Left kidney (tissue), 2 donors: ENCODE results near the gene EML5. TPM values are rescaled to one million over a fixed set of nuclear protein-coding genes. Genes with fewer than 3 reads are reported as not detected.
A peak's percentile ranks its signal among the peaks of the same experiment; 100 is the strongest.

ENCODE experiments used
- DNase-seq: peaks from one replicate; pipeline ENCODE4 v3.0.0-alpha.2; 2013
- polyA plus RNA-seq: library from polyadenylated mRNA; unstranded; fragments of 120-200 nt; gene quantifications from one replicate; pipeline ENCODE4 v1.2.1, GENCODE V29; 2013; ENCODE audit not compliant: insufficient read length

The EML5 gene
- polyA plus RNA-seq, 1 donor = 2.5 TPM

DNA sequence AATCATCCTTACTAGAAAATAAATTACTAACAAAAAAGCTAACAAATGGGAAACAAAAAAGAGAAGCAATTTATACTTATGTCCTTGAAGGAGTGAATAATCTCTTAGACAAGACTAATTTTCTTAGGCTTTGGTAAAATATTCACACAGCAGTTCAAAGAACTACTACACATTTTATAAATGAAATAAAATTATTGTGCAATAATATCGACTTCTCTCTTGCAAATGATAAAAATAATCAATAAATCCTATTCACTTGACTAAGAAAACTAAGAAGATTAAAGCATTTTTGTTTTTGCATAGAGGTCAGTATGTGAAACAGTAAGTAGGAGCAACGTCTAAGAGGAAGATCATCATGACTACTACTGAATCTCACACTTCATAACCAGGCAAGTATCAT, 82.0 kb downstream of the EML5 start:
- DNase-seq = no peak

DNA sequence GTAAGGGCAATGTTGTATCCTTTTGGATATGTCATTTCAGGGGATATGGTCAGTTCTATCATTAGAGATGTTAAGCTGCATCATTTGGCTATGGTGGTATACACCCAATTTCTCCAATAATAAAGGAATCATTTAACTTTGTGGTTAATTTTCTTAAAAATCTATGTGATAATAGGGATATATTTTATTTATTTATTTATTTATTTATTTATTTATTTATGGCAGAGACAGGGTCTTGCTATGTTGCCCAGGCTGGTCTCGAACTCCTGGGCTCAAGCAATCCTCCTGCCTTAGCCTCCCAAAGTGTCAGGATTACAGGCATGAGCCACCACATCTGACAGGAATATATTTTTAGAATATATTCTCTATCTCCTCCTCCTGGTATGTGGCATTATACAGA, 85.7 kb downstream of the EML5 start:
- no peak for DNase-seq

DNA sequence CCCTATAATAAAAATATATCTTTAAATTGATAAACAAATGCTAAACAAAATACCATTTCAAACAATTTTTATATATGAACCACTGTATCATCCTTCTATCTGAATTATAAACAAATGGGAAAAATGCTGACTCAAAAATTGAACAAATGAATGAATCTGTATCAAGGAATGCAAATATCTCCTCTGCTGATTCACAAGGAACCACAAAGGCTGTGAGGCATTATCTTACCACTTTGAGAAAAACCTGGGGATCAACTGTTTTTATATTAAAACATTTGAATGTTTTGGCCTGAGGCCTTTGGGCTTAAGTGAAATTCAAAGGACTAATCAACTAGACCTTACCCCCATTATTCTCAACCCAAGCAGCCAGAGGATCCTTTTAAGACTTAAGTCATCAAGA, 86.3 kb downstream of the EML5 start:
- no peak for DNase-seq

DNA sequence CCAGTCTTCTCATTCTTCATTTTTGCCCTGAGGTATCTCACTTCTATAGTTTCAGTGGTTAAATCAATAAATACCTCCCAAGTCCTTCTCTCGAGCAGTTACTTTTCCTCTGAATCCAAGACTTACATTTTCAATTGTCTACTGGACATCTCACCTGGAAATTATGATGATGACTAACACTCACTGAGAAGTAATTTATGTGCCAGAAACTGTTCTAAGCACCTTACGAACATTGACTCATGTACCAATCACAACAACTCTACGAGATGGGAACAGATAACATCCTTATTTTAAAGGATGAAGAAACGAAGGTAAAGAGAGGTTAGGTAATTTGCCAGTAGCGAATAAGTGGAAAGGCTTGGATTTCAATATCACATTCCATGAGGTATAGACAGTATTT, 94.1 kb downstream of the EML5 start:
- no peak for DNase-seq

DNA sequence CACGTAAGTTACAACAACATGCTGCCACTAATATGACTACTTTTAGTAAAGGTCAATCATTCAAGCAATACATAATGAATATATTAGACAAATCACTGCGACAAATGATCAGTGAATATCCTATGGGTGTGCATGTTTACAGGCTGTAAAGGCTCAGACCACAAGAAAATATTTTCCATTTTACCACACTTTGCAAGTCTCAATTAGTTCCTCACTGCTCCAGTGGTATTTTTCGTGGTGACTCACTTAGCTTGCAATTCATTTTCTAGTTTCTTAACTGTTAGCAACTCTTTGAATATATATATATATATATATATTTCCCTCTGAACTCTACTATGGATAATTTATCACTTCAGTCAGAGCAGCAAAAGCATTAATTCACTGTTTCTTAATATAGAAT, 96.9 kb downstream of the EML5 start:
- no peak for DNase-seq

DNA sequence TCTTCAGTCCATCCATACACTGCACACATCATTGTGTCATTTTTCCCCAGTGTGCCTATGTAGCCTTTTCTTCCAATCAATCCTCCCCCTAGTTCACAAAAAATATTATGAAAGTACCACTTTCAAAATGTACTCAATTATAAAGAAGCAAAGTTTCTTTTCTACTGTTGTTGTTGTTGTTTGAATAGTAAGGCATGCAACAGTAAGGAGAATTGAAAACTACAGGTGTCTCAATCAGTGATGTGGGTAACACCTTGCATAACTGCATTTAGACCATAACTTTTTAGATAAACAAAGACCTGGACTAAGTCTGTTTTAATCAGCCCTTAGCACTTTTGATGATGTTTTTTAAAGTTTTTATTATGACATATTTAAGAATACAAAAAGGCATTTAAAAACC, 104.4 kb downstream of the EML5 start:
- DNase-seq = no peak

DNA sequence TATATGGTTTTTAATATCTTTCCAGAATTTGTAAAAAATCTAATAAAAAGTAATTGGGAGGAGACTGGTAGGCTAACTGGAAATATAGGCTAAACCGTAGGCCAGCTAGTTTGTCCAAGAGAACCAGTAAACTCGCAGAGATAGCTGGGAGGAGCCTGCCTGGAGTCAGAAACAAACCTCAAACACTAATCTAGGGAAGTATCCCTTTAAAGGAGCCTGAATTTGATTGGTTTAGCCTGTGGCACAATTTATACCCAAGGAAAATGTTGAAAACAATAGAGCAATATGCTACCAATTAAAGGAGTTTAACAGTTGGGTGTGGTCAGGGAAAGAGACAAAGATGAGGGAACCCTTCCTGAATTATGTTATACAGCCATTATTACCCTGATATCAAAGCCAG, 109.6 kb downstream of the EML5 start:
- no peak for DNase-seq

DNA sequence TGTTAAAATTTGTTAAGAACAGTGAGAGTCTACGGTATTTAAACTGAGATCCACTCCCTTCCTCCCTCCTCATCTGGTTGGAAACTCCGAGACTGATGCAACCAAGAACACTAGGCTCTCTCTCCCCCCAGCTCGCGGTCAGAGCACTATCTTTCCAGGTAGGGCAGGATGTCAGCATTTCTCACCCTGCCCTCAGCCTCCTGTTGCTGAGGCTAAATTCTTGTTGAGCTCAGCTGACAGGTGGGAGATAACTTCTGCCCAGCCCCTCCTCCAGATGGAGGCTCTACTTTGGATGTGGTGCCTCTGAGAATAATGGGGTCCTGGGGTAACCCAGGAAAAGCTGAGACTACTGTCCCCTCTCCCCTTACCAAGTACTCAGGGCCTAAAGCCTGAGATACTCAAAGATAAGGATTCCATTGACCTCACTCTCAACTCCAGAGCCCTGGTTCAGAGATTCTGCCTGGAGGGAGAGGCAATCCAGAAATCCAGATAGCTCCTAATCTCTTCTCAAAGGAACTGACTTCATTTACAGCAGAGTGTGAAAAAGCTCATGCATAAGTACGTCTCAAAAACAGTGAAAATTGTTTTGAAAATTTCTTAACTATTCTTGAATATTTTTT, 110.1 kb downstream of the EML5 start:
- no peak for DNase-seq

DNA sequence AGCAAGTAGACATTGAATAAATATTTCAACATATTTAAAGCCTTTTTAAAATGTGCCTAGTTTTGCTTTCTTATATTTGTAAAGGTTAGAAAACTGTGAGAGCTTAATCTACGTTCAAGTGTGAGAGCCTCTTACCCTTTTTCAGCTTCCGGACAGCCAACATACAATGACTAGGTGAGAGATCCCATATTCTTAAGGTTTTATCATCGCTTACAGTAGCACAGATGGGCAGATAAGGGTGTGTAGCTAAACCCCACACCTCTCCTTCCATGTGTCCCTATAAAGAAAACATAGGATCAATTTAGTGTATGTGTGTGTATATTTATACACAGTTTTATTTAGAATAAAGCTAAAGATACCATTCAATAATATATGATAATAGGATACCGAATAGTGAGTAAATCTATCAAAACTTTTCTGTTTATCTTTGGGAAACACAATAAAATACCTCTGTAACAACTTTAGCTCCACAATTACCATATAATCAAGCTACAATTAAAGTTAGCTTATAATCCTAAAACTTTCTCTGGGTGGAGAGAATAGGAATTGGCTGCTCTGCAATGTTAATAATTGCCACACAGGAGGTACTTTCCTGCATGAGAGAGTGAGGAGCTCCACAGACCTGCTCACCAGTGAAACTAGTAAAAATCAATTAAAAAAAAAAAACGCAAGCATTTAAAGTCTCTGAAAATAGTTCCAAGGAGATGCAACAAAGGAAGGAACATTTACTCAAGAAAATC, 110.8 kb downstream of the EML5 start:
- DNase-seq = no peak

DNA sequence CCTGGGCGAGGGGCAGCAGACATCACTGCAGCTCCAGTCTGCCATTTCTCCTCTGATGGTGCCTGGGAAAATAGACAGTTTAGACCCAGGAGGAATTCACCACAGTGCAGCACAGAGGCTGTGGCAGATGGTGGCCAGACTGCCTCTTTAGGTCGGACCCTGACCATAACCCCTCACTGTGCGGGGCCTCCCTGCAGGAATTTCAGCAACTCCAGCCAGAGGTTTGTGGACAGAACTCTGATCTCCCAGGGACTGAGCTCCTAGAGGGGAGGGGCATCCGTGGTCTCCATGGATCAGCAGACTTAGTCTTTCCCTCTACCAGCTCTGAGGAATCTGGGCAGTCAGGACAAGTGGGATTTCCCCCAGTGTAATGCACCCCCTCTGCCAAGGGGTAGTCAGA, 123.4 kb downstream of the EML5 start:
- DNase-seq = no peak

DNA sequence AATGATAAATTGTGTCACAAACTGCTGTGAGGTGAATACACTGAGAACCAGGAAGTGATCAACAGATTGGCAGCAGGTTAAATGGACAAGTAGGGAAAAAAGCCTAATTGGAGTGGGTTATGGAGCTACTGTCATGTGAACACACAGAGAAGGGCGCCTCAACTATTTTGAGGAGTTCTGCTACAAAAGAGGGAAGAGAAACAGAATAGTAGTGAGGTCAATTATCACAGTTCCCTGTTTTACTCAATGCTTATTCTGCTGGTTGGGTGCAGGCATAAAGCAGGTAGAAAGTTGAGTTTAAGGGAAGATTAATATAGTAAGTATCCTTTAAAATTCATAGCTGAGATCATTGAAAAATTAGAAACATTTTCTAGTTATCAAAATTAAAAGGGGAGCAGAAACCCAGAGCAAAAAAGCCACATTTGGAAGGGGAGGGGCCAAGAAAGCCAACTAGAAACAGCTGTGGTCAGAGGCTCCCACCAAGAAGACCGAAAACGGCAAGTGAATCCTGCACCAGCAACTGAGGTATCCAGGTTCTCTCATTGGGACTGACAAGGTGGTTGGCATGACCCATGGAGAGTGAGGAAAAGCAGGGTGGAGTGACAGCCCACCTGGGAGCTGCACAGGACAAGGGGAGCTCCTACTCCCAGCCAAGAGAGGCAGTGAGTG, 124.2 kb downstream of the EML5 start:
- DNase-seq = no peak

DNA sequence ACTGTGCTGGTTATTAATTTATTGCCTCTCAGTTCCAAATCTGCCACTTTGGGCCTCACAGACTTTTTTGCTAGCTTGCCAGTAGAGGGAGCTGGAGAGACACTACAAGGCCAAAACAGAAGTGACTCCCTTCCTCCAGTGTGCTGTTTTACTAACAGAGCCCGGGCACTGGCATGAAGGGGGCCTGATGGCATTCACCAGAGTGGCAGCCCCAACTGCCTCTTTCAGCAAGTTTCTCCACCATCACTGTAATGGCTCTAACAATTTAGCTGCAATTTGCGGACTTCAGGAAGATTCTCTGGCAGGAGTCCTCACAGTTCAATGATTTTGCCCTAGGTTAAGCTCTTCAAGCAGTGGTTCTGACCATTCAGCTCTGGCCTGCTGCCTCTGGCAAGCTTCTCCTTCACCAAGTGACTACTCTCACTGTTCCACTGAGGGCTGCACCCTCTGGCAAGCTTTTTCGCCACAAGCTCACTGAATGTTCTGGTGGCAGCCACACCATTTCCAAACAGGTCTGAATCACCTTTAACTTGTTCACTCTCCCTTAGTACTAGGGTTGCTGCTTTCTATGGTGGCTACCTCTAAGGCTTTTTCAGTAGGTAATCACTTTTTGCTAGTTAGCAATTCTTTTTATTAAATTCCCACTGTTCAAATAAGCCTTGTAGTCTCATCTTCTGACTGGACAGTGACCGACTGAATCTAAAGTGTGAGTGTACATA, 125.0 kb downstream of the EML5 start:
- DNase-seq = peak; percentile 73

DNA sequence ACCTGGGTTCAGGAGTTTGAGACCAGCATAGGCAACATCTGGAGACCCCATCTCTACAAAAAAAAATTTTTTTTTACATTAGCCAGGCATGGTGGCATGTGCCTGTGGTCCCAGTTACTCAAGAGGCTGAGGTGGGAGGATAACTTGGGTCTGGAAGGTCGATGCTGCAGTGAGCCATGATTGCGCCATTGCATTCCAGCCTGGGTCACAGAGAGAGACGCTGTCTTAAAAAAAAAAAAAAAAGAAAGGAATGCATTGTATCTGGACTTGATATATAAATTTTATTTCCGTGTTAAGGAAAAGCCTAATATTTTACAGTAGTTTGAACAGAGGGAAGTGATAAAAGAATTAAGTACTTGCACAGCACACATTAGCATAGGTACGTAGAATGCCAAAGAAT, 132.7 kb downstream of the EML5 start:
- no peak for DNase-seq

DNA sequence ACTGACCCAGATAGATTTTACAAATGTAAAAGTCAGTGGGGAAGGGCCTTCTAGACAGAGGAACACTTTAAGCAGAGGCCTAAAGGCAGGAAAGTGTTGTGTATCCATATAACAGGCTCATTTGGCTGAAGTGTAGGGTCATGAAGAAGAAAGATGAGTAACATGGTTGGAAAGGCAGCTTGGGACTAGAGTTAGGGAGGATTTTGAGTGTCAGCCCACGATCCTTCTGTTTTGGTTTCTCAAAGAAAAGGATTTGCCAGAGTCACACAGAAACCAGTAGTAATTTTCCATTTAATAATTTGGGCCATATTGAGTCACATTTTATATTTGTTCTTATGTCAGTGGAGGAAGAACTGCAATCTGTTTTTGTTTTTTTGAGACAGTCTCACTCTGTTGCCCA, 153.5 kb downstream of the EML5 start:
- DNase-seq = no peak

DNA sequence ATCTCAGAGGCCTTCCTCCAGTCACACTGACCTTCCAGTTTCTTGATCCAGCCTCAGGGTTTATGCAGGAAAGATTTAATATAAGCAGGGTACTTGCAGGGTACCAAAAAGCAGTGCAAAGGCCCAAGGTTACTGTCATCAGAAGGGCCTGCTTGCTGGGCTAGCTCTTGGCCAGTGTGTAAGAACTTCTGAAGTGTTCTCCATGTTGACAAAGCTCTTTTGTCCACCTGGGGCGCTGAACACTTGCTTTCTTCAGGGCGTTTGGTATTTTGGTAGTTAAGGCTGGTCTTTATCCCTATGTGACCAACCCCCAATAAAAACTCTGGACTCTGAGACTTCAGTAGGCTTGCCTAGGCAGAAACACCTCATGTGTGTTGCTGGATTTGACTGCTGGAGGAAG, 160.2 kb downstream of the EML5 start:
- DNase-seq = no peak

DNA sequence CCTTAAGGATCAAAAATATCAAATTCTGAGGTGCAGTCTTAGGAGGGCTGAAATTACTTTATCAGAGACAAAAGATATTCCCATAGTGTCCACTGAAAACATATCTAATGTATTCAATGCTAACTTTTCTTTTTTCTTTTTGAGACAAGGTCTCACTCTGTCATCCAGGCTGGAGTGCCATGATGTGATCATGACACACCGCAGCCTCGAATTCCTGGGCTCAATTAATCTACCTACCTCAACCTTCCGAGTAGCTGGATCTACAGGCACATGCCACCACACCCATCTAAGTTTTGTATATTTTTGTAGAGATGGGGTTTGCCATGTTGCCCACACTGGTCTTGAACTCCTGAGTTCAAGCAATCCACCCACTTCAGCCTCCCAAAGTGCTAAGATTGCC, 161.7 kb downstream of the EML5 start:
- no peak for DNase-seq

DNA sequence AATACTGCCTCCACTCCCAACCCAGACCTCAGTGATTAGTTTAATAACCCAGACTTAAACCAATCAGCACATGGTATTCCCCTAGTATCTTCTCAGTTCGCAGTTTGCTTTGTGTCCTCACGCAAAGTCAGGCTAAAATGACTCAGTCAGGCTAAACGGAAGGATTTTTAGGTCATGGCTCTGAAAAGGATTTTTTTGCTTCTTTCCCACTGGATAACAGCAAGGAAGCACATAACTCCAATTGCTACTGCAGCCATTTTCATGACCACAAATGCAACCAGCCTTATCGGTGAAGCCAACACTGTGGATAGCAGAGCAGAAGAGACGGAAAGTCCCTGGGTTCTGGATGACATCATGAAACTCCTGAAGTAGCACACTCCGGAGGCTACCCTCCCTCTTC, 162.2 kb downstream of the EML5 start:
- no peak for DNase-seq

DNA sequence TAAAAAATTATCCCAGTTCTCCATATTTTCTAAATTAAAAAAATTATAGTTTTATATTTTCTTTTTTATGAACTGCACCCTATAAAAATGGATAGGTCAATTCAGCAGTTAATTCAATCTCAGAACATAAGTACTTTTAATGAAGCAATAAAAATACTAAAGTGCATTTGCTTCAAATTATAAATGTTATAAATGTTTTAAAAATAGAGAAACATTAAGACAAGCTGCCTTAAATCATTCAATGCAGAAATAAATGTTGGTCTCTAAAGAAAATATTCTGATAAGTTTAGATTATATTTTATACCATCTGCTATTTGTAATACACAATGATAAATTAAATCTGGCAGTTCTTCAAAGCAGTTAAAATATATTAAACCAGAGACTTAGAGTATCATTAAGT, 164.3 kb downstream of the EML5 start:
- peak; percentile 6 for DNase-seq

DNA sequence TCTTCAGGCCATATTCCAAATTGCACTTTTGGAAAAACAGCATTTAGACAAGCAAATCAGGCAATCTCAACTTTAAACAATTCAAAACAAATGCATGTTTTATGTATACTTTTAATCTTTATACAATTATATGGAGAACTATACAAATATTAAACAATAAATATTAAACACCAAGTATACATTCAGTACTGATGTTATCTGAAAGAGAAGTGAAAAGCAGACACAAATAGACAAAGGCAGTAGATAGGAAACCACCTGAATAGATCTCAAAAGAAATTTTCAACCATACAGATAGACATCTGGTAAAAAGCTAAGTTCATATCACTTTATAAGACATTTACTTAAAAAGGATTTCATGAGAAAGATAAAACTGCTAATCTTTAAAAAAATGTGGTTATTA, 164.7 kb downstream of the EML5 start:
- no peak for DNase-seq

DNA sequence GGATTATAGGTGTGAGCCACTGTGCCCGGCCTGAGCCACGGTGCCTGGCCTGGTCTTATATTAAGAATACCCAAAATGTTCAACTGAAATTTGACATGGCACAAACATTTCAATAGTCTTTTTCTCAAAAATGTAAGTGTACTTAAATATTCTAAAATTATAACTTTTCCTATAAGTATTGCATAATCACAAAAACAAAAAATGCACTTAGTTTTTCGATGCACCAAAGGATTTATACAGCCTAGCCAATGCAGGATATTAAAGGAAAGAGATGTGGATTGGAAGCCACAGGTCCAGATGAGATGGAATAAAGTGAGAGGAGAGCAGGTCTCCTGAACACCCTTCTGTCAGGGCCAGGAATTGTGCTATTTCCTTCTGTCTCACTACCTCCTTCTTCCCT, 167.1 kb downstream of the EML5 start:
- DNase-seq = no peak

DNA sequence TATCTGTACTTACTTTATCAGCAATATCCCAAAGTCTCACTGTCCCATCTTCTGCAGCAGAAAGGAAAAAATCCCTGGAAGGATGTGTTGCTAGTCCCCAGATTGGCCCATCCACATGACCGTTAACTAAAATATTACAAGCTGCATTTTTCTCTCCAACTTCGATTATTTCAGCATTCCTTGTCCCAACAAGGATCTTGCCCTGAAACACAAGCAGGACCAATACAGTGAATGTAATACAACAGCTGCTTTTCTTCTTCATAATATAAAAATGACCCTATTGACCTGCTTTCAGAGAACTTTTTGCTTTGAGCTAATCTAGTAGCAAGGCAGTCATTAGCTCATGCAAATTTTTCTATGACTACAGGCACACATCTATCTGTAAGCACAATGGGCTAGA, 171.7 kb downstream of the EML5 start:
- DNase-seq = no peak

DNA sequence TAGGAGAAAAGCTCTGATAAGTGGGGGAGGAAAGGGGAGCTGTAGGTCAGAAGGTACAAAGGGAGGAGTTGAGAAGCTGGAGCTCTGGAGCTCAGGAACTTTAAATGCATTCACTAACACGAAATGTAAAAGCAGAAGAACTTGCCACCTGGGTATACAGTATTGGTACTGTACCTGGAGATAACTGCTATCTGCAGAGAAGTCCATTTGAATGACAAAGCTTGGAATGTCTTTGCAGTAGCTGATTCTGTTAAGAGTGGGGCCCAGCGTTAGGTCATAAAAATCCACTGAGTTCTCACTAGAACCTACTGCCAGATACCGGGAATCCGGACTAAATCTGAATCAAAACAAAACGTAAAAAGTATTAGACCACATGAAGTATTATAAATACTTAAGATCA, 174.3 kb downstream of the EML5 start:
- DNase-seq = no peak

DNA sequence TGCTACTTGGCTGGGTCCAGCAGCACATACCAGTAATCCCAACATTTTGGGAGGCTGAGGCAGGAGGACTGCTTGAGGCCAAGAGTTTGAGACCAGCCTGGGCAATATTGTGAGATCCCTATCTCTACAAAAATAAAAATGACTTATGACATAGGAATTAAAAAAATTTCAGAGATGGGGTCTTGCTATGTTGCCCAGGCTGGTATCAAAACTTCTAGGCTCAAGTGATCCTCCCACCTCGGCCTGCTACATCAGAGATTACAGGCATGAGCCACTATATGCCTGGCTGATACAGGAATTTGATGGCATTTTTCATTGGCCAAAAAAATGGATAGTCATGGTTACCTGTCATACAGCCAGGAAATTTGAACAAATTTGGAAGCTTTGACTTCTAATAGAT, 175.3 kb downstream of the EML5 start:
- DNase-seq = no peak
